ENCODE data around the gene TNFSF13B. TPM values are rescaled to one million over a fixed set of nuclear protein-coding genes. Genes with fewer than 3 reads are reported as not detected.

Gene TNFSF13B
- polyA plus RNA-seq, 1 of the 3 experiments (the other 2 are of a cell fraction) = 0.03 TPM

GRCh38 chr13:108268466-108269112 is 929 bp upstream of the TNFSF13B start:
- WGBS (ENCODE audit: low lambda C conversion rate) = 78% methylated on average over 4 of the region's 4 CpGs
- no peak overlapping the region for H3K9ac ChIP-seq
- H3K4me2 ChIP-seq = no peak overlapping the region
- H3K36me3 ChIP-seq (replicated peaks in 1 of 2; ENCODE audit: control insufficient read depth in 1 of 2, insufficient read depth in 2 of 2, low read length in 1 of 2) = no peaks in the 10 kb centered on the region
- H3K9me2 ChIP-seq = no peaks in the 10 kb centered on the region
- no peak overlapping the region for H3K4me3 ChIP-seq (ENCODE audit: low read depth in 2 of 2, low read length in 1 of 2)
- H3K27ac ChIP-seq (ENCODE audit: low read depth in 2 of 2, low read length in 1 of 2) = no peak overlapping the region
- H3F3A ChIP-seq (replicated peaks; ENCODE audit: insufficient read depth) = no peaks in the 10 kb centered on the region
- H2AFZ ChIP-seq (ENCODE audit: low read depth) = no peak overlapping the region
- H3K27me3 ChIP-seq (ENCODE audit: insufficient read depth) = no peaks in the 10 kb centered on the region
- ChIA-PET CTCF (interaction anchor here (0.7 to 1.3 kb wide), 5 partner anchors 17 to 629 kb away, joined by 3 to 4 read pairs (median 3); no protein-coding TSS in a partner anchor), POLR2A (no interaction called here)
- H3K9me3 ChIP-seq = no peaks in the 10 kb centered on the region
- H3K4me1 ChIP-seq (ENCODE audit: control insufficient read depth in 1 of 2, insufficient read depth in 2 of 2, low read depth in 1 of 2, low read length in 1 of 2) = peaks cover 0 to 7% of the 10 kb centered on the region in 2 experiments; a peak in 2 of 4 replicates
- no peaks in the 10 kb centered on the region for H3K79me2 ChIP-seq (ENCODE audit: insufficient read depth)
- TF ChIP-seq JUND (IDR thresholded peaks at IDR 0.05) = no peak
- TF ChIP-seq TEAD4 (IDR thresholded peaks at IDR 0.05; ENCODE audit: borderline replicate concordance, insufficient read depth) = no peak
- no peak for TF ChIP-seq USF2 (IDR thresholded peaks at IDR 0.05; ENCODE audit: borderline replicate concordance, low read depth, low read length)
- TF ChIP-seq GATA2 (CRISPR knock-in tag; IDR thresholded peaks at IDR 0.05) = no peak
- TF ChIP-seq, protein P1, sequence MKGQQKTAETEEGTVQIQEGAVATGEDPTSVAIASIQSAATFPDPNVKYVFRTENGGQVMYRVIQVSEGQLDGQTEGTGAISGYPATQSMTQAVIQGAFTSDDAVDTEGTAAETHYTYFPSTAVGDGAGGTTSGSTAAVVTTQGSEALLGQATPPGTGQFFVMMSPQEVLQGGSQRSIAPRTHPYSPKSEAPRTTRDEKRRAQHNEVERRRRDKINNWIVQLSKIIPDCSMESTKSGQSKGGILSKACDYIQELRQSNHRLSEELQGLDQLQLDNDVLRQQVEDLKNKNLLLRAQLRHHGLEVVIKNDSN (IDR thresholded peaks at IDR 0.05; ENCODE audit: borderline replicate concordance, low read depth) = no peak
- no peak for TF ChIP-seq TAF1 (IDR thresholded peaks at IDR 0.05; ENCODE audit: borderline replicate concordance, low read depth, low read length)
- no peak for TF ChIP-seq NFIC (IDR thresholded peaks at IDR 0.05; ENCODE audit: borderline replicate concordance)
- no peak for TF ChIP-seq TCF12 (IDR thresholded peaks at IDR 0.05)
- TF ChIP-seq ELF1 (IDR thresholded peaks at IDR 0.05) = no peak
- TF ChIP-seq PBX3 (IDR thresholded peaks at IDR 0.05) = no peak
- TF ChIP-seq RFX5 (IDR thresholded peaks at IDR 0.05; ENCODE audit: low read length) = no peak
- TF ChIP-seq, protein P2, sequence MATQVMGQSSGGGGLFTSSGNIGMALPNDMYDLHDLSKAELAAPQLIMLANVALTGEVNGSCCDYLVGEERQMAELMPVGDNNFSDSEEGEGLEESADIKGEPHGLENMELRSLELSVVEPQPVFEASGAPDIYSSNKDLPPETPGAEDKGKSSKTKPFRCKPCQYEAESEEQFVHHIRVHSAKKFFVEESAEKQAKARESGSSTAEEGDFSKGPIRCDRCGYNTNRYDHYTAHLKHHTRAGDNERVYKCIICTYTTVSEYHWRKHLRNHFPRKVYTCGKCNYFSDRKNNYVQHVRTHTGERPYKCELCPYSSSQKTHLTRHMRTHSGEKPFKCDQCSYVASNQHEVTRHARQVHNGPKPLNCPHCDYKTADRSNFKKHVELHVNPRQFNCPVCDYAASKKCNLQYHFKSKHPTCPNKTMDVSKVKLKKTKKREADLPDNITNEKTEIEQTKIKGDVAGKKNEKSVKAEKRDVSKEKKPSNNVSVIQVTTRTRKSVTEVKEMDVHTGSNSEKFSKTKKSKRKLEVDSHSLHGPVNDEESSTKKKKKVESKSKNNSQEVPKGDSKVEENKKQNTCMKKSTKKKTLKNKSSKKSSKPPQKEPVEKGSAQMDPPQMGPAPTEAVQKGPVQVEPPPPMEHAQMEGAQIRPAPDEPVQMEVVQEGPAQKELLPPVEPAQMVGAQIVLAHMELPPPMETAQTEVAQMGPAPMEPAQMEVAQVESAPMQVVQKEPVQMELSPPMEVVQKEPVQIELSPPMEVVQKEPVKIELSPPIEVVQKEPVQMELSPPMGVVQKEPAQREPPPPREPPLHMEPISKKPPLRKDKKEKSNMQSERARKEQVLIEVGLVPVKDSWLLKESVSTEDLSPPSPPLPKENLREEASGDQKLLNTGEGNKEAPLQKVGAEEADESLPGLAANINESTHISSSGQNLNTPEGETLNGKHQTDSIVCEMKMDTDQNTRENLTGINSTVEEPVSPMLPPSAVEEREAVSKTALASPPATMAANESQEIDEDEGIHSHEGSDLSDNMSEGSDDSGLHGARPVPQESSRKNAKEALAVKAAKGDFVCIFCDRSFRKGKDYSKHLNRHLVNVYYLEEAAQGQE (IDR thresholded peaks at IDR 0.05; ENCODE audit: low read depth, low read length) = no peak
- DNase-seq = no peak
- no peaks in the 10 kb centered on the region for H4K20me1 ChIP-seq (ENCODE audit: insufficient read depth)
